ENCODE results near the gene PET100.

GRCh38 chr19:7596211-7596937 is 33.2 kb upstream of the PET100 start:
- TF ChIP-seq POLR2A (IDR thresholded peaks at IDR 0.05; ENCODE audit: borderline replicate concordance, extremely low read depth, insufficient read depth, insufficient read length), result no peak
- no peak for TF ChIP-seq YY1 (IDR thresholded peaks at IDR 0.05; ENCODE audit: extremely low read depth, insufficient replicate concordance, low read depth, low read length)
- TF ChIP-seq, protein P1, sequence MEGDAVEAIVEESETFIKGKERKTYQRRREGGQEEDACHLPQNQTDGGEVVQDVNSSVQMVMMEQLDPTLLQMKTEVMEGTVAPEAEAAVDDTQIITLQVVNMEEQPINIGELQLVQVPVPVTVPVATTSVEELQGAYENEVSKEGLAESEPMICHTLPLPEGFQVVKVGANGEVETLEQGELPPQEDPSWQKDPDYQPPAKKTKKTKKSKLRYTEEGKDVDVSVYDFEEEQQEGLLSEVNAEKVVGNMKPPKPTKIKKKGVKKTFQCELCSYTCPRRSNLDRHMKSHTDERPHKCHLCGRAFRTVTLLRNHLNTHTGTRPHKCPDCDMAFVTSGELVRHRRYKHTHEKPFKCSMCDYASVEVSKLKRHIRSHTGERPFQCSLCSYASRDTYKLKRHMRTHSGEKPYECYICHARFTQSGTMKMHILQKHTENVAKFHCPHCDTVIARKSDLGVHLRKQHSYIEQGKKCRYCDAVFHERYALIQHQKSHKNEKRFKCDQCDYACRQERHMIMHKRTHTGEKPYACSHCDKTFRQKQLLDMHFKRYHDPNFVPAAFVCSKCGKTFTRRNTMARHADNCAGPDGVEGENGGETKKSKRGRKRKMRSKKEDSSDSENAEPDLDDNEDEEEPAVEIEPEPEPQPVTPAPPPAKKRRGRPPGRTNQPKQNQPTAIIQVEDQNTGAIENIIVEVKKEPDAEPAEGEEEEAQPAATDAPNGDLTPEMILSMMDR (IDR thresholded peaks at IDR 0.05 in 2 of 3, conservative IDR thresholded peaks at IDR 0.05 in 1 of 3; ENCODE audit: borderline replicate concordance in 1 of 3, insufficient read depth in 1 of 3, low read depth in 2 of 3, low read length in 2 of 3), result no peak
- TF ChIP-seq CEBPB (IDR thresholded peaks at IDR 0.05; ENCODE audit: low read depth), result no peak
- no peak for TF ChIP-seq POLR2AphosphoS5 (IDR thresholded peaks at IDR 0.05; ENCODE audit: low read depth, low read length)
- TF ChIP-seq, protein P2, sequence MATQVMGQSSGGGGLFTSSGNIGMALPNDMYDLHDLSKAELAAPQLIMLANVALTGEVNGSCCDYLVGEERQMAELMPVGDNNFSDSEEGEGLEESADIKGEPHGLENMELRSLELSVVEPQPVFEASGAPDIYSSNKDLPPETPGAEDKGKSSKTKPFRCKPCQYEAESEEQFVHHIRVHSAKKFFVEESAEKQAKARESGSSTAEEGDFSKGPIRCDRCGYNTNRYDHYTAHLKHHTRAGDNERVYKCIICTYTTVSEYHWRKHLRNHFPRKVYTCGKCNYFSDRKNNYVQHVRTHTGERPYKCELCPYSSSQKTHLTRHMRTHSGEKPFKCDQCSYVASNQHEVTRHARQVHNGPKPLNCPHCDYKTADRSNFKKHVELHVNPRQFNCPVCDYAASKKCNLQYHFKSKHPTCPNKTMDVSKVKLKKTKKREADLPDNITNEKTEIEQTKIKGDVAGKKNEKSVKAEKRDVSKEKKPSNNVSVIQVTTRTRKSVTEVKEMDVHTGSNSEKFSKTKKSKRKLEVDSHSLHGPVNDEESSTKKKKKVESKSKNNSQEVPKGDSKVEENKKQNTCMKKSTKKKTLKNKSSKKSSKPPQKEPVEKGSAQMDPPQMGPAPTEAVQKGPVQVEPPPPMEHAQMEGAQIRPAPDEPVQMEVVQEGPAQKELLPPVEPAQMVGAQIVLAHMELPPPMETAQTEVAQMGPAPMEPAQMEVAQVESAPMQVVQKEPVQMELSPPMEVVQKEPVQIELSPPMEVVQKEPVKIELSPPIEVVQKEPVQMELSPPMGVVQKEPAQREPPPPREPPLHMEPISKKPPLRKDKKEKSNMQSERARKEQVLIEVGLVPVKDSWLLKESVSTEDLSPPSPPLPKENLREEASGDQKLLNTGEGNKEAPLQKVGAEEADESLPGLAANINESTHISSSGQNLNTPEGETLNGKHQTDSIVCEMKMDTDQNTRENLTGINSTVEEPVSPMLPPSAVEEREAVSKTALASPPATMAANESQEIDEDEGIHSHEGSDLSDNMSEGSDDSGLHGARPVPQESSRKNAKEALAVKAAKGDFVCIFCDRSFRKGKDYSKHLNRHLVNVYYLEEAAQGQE (IDR thresholded peaks at IDR 0.05; ENCODE audit: low read depth), result no peak
- TF ChIP-seq SP1 (IDR thresholded peaks at IDR 0.05; ENCODE audit: low read depth), result no peak
- no peak for TF ChIP-seq ZBTB33 (IDR thresholded peaks at IDR 0.05; ENCODE audit: extremely low read depth, insufficient replicate concordance, low read length)
- TF ChIP-seq, protein P3, sequence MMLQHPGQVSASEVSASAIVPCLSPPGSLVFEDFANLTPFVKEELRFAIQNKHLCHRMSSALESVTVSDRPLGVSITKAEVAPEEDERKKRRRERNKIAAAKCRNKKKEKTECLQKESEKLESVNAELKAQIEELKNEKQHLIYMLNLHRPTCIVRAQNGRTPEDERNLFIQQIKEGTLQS (IDR thresholded peaks at IDR 0.05), result no peak
- no peak for TF ChIP-seq FOSL1 (IDR thresholded peaks at IDR 0.05; ENCODE audit: low read depth)
- TF ChIP-seq SIN3A (IDR thresholded peaks at IDR 0.05; ENCODE audit: low read depth), result no peak
- TF ChIP-seq EZH2phosphoT487 (IDR thresholded peaks at IDR 0.05; ENCODE audit: borderline replicate concordance), result no peak
- no peak for TF ChIP-seq EZH2 (IDR thresholded peaks at IDR 0.05)
- no peak for TF ChIP-seq EGR1 (IDR thresholded peaks at IDR 0.05; ENCODE audit: low read depth)
